Stimulated activated CD8-positive, alpha-beta memory T cell treated with anti-CD3 and anti-CD28 coated beads, Interleukin-7, amount 100 ng/mL, for 1 hour (primary cell): ENCODE data around the gene OPCML.

ENCODE experiments used
- DNase-seq, 2 donors: peaks; one replicate each; pipeline ENCODE4 v3.0.0-alpha.2; 2020; ENCODE audit warnings: low read depth in 2 of 2

OPCML gene

DNA sequence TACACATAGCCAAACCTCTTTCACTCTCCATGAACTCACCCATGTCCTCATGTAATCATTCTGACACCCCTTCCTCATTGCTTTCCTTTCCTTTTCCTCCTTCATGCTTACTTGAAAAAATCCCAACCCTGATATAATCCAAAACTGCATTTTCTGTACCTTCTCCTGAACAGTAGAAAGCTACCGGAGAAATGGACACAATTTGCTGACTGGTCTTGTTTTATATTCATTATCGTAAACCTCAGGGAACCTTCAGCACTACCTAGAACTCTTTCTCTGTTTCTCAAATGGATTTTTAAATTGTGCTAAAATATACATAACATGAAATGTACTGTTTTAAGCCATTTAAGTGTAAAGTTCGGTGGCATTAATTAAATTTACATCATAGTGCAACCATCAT is 1165.0 kb downstream of the OPCML start:
- no peak for DNase-seq

DNA sequence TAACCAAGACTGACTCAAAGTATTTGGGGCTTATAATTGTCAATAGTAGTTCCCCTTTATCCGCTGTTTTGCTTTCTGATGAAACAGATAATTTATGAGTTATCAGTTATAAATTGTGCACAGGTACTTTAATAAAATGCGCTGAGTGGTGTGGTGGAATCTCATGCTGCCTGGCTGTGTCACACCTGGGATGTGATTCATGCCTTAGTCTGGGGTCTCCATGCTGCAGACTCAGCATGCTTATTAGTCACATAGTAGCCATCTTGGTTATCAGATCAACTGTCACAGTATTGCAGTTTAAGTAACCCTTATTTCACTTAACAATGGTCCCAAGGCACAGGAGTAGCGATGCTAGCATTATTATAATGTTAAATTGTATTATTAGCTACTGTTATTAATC is 1166.7 kb downstream of the OPCML start:
- DNase-seq = no peak
